Measurements from ENCODE around the gene PSMD1.
"Not testable (repeated sequence)": the region's sequence is repeated elsewhere in the genome, so short reads cannot be mapped to it uniquely, and the experiment has no call there.

Gene PSMD1

DNA sequence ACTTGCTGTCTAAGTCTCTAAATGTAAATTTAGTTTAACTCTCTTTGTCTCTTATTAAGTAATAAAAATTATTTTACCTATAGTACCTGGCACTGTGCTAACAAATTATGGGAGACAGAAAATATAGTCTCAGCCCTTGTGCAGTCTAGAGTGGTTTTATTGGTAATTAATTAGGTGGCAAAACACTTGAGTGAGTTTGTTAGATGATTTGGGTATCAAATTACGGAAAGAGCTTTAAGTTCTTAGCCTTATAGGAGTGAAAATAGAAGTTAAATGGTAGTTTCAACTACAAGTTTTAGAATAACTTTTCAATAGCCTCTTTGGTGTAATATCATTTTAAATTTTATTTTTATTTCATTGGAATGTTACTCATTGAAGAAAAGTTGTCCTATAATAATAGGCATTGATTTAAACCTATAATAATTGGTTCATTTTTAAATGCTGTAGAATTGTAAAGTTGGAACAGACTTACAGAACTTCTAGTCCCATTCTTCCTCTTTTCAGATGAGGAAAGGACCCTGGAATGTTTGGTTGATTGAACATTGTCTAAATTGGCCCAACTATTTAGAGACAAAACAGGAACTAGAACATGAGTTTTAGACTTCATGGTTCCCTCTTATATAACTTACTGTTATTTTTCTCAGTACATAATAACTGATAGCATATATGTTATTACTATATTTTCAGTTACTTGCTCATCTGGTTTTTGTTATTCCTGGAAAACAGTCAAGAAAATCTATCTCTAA, 78.4 kb downstream of the PSMD1 start:
- no peaks in the 10 kb centered on the region for H3K27me3 ChIP-seq
- peak overlapping the region; percentile 16 to 28 for H3K27ac ChIP-seq
- no peak overlapping the region for H3K4me3 ChIP-seq
- H3K36me3 ChIP-seq = peaks cover 0 to 6% (median 0%) of the 10 kb centered on the region in 3 donors
- DNase-seq = no peak
- TF ChIP-seq, protein P1, sequence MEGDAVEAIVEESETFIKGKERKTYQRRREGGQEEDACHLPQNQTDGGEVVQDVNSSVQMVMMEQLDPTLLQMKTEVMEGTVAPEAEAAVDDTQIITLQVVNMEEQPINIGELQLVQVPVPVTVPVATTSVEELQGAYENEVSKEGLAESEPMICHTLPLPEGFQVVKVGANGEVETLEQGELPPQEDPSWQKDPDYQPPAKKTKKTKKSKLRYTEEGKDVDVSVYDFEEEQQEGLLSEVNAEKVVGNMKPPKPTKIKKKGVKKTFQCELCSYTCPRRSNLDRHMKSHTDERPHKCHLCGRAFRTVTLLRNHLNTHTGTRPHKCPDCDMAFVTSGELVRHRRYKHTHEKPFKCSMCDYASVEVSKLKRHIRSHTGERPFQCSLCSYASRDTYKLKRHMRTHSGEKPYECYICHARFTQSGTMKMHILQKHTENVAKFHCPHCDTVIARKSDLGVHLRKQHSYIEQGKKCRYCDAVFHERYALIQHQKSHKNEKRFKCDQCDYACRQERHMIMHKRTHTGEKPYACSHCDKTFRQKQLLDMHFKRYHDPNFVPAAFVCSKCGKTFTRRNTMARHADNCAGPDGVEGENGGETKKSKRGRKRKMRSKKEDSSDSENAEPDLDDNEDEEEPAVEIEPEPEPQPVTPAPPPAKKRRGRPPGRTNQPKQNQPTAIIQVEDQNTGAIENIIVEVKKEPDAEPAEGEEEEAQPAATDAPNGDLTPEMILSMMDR (IDR thresholded peaks at IDR 0.05) = no peak
- no peaks in the 10 kb centered on the region for H3K9me3 ChIP-seq
- H3K4me1 ChIP-seq = peaks cover 0 to 41% (median 11%) of the 10 kb centered on the region in 4 donors
- intact Hi-C loops (cut with DNase I; ENCODE audit: low total_unique reads) = no loop called here

DNA sequence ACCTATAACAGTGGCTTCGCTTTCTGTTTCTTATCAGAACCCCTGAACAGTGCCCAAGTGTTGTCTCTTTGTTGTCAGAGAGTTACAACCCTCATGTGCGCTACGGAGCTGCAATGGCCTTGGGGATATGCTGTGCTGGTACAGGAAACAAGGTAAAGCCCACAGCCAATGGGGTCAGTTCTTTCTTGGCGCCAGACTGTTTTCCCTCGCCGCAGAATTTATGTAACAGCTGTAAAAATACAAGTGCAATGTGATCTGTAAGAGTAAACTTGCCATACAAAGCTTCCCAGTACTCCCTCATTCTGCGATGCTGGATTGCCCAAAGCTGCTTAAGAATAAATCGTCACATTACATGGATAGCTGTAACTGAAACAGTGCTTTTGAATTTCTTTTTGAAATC, 82.0 kb downstream of the PSMD1 start:
- Histone ChIP-seq H3K27ac (no peak overlapping the region), H3K36me3 (peaks cover 0 to 17% (median 0%) of the 10 kb centered on the region in 3 donors), H3K4me3 (no peak overlapping the region), H3K27me3 (no peaks in the 10 kb centered on the region), H3K9me3 (no peaks in the 10 kb centered on the region), H3K4me1 (peaks cover 0 to 23% (median 2%) of the 10 kb centered on the region in 4 donors)
- DNase-seq = no peak
- TF ChIP-seq, protein P1 (IDR thresholded peaks at IDR 0.05) = no peak
- intact Hi-C loops (cut with DNase I; ENCODE audit: low total_unique reads) = no loop called here

- TF ChIP-seq, protein P1 (IDR thresholded peaks at IDR 0.05) = no peak
- Histone ChIP-seq H3K4me3 (no peak overlapping the region), H3K27me3 (no peaks in the 10 kb centered on the region), H3K9me3 (no peaks in the 10 kb centered on the region), H3K36me3 (peaks cover 0 to 17% (median 0%) of the 10 kb centered on the region in 3 donors), H3K4me1 (peaks cover 0 to 12% (median 0%) of the 10 kb centered on the region in 4 donors), H3K27ac (no peak overlapping the region)
- DNase-seq = no peak
- intact Hi-C loops (cut with DNase I; ENCODE audit: low total_unique reads) = no loop called here
These were observed 83.1 kb downstream of the PSMD1 start for GRCh38 chr2:231139796-231140195.

GRCh38 chr2:231140808-231141207, 84.1 kb downstream of the PSMD1 start:
- intact Hi-C loops (cut with DNase I; ENCODE audit: low total_unique reads); H3K27ac ChIP-seq; H3K4me3 ChIP-seq; H3K4me1 ChIP-seq; DNase-seq; H3K27me3 ChIP-seq; H3K9me3 ChIP-seq: not testable (repeated sequence)
- peaks cover 0 to 17% (median 0%) of the 10 kb centered on the region in 3 donors for H3K36me3 ChIP-seq

- Histone ChIP-seq H3K4me3 (no peak overlapping the region), H3K27me3 (no peaks in the 10 kb centered on the region), H3K9me3 (no peaks in the 10 kb centered on the region), H3K4me1 (peaks cover 0 to 20% (median 0%) of the 10 kb centered on the region in 4 donors), H3K27ac (no peak overlapping the region), H3K36me3 (peaks cover 6 to 35% (median 16%) of the 10 kb centered on the region in 3 donors)
- TF ChIP-seq, protein P1 (IDR thresholded peaks at IDR 0.05) = no peak
- intact Hi-C loops (cut with DNase I; ENCODE audit: low total_unique reads) = no loop called here
- no peak for DNase-seq
These were observed 88.2 kb downstream of the PSMD1 start for GRCh38 chr2:231144896-231145295.

GRCh38 chr2:231146665-231147064, 90.0 kb downstream of the PSMD1 start:
- TF ChIP-seq, protein P1 (IDR thresholded peaks at IDR 0.05) = no peak
- Histone ChIP-seq H3K27me3 (no peaks in the 10 kb centered on the region), H3K27ac (no peak overlapping the region), H3K9me3 (no peaks in the 10 kb centered on the region), H3K4me1 (peaks cover 0 to 20% (median 0%) of the 10 kb centered on the region in 4 donors), H3K4me3 (no peak overlapping the region), H3K36me3 (peaks cover 6 to 25% (median 16%) of the 10 kb centered on the region in 3 donors)
- intact Hi-C loops (cut with DNase I; ENCODE audit: low total_unique reads) = no loop called here
- no peak for DNase-seq
